ENCODE measurements around the gene TSC22D1.

TSC22D1 gene

DNA sequence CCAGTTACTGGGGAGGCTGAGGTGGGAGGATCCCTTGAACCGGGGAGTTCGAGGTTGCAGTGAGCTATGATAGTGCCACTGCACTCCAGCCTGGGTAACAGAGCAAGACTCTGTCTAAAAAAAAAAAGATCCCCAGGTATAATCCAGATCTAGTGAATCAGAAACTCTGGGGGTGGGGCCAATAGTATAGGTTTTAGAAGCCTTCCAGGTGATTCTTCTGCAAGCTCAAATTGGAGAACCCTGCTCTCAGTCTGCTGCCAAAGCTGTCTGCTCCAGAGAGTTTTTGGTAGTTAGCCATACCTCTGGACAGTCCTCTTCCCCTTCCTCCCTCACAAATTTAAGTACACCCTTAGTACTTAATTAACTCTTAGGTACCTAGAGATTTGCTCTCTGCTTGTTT lies 174.6 kb downstream of the TSC22D1 start:
- no peak for DNase-seq

- DNase-seq: no peak
Observed at GRCh38 chr13:44400736-44401135, 175.4 kb downstream of the TSC22D1 start.

- no peak for DNase-seq
Observed at GRCh38 chr13:44399074-44399473, 177.1 kb downstream of the TSC22D1 start.

DNA sequence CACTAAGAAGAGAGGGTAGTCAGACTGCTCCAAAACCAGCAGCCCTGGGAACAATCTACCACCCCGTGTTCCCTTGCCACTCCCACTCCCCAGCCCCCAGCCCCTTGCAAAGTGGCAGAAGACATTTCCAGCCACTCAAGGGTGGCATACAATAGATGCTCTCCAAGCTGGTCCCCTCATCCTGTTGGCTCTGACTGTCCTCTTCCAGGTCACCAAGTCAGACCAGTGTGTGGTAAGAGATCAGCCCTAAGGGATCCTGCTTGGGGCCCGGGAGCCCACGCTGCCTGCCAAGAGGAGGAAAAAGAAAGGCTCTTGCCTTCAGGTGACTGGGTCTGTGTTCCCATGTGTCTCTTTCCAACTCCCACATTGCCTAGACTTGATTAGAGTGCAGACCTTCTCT lies 177.5 kb downstream of the TSC22D1 start:
- DNase-seq: no peak

GRCh38 chr13:44397766-44398223 lies 178.3 kb downstream of the TSC22D1 start:
- DNase-seq: peak; percentile 19

DNA sequence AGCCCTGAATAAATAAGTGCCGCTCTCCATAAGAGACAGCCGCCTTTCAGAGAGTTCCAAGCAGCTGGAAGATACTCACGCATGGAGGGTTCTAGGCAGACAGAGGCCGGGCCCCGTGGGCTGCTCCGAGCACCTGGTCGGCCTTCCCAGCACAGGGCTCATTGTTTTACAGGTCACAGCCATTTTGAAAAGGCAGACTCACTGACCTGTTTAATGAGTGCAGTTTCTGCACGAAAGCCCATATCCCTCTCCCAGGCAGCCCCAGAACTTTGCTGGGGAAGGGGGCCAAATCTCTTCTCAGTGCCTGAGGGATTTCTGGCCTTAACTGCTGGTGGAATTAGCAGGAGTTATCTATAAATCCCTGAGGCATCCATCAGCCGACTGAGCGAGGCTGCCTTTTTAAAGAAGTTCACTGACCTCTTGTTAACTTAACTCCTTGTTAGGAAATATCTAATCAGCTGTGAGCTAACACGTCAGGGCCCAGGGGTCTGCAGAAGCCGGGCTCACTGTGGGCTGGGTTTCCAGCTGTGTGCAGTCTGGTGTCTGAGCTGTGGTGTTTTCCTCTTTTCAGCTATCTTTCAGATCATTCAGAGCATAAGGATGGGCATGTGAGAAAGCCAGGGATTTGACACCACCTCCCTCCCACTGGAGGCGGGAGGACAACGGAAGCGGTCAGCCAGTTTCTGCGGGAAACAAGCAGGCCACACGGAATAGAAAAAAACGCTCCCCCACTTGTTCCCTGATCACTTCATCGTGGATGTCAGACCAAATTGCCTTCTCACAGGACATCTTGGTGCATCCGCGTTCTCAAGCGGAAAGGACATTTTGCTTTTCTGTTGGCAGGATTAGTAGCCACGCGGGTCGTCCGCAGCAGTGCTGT lies 179.2 kb downstream of the TSC22D1 start:
- DNase-seq: peak; percentile 90

GRCh38 chr13:44395976-44396694 lies 180.0 kb downstream of the TSC22D1 start:
- no peak for DNase-seq

- DNase-seq: peak; percentile 66
Observed at GRCh38 chr13:44394658-44395057, 181.5 kb downstream of the TSC22D1 start.

DNA sequence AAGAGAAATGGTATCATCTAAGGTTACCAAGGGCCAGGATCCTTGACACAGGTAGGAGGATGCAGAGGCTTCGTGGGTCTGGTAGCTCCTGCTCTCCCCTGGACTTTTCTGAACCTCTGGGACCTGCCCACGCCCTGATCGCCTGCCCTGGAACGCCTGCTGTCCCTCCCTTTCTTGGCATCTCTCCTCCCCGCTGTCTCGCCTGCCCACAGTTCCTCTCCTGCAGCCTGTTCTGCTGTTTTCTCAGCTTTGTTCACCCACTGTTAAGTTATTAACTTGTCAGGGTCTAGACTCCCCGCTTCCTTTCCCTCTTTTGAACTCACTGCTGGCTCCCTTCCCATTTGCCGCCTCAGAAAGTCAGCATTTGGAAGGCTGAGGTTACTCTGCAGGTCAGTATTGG lies 182.7 kb downstream of the TSC22D1 start:
- DNase-seq: no peak

- no peak for DNase-seq
Observed at GRCh38 chr13:44389876-44390275, 186.3 kb downstream of the TSC22D1 start.

DNA sequence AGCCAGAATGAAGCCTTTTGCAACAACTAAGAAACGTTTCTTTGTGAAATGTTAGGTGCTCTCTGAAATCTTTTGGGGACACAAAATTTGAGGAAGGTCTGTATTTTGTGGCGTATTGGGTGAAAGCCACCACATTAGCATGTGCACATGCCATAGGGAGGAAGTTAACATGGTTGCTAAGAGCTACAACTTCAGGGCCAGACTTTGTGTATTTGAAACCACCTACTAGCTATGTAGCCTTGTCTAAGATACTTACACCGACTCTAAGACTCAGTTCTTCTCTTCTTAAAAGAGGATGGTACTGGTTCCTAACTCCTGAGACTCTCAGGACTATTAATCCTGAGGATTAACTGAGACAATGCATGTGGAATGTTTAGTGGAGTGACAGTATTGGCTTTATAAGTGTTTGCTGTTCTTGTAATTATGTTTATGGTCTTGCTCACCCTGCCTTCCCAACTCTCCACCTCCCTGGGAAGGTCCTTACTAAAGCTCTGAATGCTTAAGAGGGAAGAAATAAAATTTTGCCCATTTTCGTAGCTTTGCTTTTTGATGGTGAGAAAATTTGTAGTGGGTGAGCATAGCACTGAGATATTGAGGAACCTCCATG lies 187.0 kb downstream of the TSC22D1 start:
- DNase-seq: peak; percentile 68

DNA sequence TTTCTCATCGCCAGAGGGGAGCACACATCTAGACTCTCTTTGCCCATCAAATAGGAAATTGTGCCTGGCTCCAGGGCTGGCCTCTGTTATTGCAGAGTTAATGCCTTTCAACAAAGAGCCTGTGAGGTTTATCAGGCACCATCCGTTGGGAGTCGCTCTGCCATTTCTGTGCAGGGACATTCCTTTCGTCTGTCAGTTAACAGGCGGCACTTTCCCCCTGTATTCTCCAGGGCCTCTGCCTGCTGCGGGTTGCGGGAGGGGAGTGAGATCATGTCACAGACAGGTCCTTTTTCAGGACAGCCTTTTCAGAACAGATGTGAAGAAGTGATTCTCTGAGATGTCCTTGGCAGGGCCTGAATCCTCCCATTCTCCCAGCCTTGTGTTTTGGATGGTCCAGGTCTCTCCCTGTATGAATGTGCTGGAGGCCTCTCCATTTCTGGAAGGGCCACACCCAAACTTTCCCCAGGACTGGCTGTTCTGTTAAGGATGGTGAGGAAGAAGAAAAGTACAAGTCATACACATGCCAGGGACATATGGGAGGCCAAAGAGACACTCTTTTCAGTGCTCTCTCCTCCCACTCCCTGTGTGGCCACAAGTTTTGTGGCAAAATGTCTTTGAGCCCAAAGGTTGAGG lies 187.6 kb downstream of the TSC22D1 start:
- peak; percentile 20 for DNase-seq

GRCh38 chr13:44386913-44387556 lies 189.1 kb downstream of the TSC22D1 start:
- DNase-seq: no peak

DNA sequence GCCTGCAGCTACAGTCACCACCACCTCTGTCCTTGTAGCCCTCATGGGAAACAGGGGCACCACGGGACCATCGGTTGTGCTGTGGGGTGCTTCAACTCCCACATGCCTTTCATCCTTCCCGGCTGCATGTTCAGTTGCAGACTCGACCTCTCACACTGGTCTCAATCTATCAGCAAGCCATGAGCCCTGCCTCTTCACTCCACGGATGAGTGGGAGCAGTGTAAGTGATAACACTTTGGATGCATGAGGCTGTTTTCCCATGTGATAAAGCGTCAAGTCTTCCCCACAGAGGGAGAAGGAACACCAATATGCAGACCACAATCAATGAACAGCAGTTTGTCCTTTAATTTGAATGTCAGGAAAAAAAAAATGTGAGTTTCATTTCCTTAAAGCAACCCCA lies 190.3 kb downstream of the TSC22D1 start:
- no peak for DNase-seq

DNA sequence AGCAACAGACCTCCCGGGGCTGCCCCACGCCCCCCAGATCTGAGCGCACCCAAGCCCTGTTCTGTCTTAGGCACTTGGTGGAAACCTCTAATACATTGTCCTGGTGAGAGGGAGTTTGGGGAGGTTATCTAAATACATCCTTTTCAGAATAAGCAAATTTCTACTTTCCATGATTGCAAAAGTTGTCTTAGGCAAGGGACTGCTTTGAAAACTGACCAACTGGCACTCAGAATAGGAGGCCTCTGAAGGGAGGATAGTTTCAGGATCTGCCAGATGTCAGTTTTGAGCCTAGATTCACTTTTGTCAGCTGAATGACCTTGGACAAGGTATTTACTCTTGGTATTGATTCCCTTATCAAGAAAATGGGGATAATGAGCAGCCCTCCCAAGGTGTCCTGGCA lies 190.7 kb downstream of the TSC22D1 start:
- DNase-seq: no peak

DNA sequence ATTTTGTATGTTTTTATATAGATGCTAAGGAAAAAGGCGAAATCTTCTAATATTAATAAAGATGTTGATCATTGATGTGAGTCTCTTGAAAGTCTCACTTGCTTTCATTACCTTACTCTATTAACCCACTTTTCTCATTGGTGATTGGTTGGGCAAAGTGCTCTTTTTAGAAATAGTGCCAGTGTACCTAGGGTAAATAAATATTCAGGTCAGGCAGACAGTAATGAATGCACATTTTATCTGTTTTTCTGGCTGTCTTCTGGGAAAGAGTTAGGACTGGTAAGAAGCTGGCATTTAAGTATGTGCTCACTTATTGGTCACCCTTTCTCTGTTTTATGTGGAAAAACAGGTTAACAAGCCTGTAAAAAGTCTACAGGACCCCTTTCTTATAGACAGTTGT lies 191.4 kb downstream of the TSC22D1 start:
- DNase-seq: no peak

DNA sequence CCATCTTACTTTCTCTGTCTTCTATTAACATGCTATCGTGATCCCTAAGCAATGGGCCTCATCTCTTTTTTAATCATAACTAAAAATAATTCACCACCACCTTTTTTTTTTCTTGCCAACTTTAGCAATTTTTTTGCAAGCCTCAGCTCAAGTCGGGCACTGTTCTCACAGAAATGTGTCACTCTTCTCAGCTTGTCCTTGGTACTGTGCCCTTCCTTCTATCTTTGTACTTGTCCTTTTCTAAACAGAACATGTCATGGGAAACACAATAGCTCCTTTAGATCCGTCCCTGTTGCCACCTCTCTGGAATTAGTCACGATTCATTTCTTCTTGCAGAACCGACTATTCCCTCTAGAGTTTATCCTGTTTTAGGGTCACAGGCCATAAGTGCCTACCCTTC lies 192.2 kb downstream of the TSC22D1 start:
- no peak for DNase-seq

GRCh38 chr13:44382635-44383145 lies 193.4 kb downstream of the TSC22D1 start:
- no peak for DNase-seq
